GM18502 (cell line): ENCODE measurements around the gene CNDP1.
A peak's percentile ranks its signal among the peaks of the same experiment; 100 is the strongest.
"Not testable (repeated sequence)": the region's sequence is repeated elsewhere in the genome, so short reads cannot be mapped to it uniquely, and the experiment has no call there.

Experiments
- ATAC-seq: cut with Tn5 transposase; IDR thresholded peaks from one replicate; pipeline ENCODE4 v1.9.1; 2021; ENCODE audit warnings: mild to moderate bottlenecking; ENCODE audit not compliant: unreplicated experiment, poor library complexity

Gene CNDP1

GRCh38 chr18:74519320-74520095, 14.8 kb upstream of the CNDP1 start:
- ATAC-seq: no peak

- no peak for ATAC-seq
Measured at GRCh38 chr18:74520096-74520833, 14.0 kb upstream of the CNDP1 start.

- ATAC-seq: no peak
Measured at GRCh38 chr18:74521068-74521725, 13.1 kb upstream of the CNDP1 start.

DNA sequence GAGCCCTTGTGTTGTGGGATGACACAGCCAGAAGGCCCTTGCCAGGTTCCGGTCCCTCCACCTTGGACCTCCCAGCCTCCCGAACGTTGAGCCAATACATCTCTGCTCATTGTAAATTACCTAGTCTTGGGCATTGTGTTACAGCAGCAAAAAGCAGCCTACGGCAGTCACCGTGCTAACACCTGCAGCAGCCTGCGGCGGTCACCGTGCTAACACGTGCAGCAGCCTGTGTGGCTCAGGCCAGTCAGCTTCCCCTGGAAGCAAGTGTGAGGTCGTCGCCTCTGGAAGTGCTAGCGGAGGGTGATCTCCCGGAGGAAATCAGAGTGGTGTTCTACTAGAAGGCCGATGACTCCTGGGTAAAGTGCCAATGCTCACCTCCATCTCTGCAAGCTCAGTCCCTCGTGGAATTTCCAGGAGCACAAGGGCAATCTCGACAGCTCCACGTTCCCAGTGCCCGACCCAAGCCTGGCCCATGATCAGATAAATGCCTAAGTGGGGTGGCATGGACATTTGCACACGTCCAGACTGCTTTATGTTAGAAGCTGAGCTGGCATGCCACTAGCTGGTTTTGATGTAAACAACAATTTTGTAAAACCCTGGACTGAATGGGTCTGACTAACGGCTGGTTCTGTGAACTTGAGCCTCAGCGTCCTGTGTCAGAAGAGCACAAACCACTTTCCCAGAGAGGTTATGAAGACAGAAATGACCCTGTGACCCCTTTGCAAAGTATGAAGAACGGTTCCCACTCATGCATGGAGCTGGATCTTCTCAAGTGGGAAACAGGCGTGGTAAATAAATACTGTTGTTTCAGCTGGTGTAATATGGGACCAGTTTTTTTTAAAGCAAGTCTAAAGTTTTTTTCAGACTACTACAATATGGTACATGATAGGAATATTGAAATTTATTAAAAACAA, 11.4 kb upstream of the CNDP1 start:
- no peak for ATAC-seq

- no peak for ATAC-seq
Measured at GRCh38 chr18:74524097-74524496, 10.2 kb upstream of the CNDP1 start.

DNA sequence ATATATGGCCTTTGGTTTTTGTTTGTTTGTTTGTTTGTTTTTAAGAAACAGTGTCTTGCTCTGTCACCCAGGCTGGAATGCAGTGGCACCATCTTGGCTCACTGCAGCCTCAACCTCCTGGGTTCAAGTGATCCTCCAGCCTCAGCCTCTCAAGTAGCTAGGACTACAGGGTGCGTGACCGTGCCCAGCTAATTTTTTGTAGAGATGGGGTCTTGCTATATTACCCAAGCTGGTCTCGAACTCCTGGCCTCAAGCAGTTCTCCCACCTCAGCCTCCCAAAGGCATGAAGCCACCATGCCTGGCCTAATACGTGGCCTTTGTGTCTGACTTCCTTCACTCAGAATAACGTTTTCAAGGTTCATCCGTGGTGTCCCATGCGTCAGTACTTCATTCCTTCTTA, 9.4 kb upstream of the CNDP1 start:
- not testable (repeated sequence) for ATAC-seq

DNA sequence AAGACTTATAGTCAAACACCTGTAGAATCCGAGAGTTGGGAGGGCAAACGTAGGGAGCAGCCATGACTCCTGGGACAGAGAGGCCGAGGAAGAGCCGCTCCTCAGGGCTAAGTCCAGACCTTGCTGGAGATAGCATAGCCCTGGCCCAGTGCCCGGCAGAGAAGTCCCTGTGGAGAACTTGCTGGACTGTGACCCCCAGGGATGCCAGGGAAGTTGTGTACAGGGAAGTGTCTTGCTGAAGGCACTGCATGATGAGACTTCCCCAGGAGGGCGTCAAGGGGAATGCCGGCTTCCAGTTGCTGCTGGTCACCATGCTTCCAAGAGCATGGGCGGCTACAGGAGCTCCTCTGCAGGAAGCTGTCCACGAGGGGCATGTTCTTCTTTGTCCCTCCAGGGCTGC, 8.6 kb upstream of the CNDP1 start:
- ATAC-seq: no peak

DNA sequence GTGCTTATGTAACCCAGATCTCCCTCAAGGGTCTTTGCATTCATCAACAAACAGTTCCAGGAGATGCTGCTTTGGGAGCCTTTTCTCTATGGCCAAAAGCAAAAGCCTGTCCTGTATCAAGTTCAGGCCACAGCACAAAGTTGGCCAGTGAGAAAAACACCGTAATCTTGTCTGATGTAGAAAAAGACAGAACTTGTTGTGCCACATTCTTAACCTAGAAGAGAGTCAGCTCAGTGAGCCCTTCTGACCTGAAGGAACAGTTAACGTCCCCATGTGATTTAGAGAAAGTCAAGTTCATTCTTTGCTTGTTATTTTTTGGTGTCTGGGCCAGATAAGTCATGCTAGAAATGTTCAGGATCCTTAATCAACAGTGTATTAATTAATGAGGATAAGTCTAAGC, 7.8 kb upstream of the CNDP1 start:
- ATAC-seq: no peak

- ATAC-seq: peak; percentile 77
Measured at GRCh38 chr18:74528478-74528877, 5.8 kb upstream of the CNDP1 start.

DNA sequence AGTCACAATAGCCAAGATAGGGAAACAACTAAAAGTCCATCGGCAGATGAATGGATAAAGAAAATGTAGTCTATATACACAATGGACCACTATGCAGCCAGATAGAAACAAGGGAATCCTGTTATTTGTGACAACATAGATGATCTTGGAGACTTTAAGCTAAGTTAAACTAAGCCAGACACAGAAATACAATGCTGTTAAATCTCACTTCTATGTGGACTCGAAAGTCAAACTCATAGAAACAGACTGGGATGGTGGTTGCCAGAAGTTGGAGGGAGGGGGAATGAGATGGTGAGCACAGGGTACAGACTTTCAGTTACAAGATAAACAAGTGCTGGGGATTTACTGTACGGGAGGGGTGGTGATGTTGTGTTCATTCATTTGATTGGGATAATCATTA, 5.4 kb upstream of the CNDP1 start:
- ATAC-seq: peak; percentile 11

- no peak for ATAC-seq
Measured at GRCh38 chr18:74529378-74529777, 4.9 kb upstream of the CNDP1 start.

GRCh38 chr18:74529811-74530583, 4.3 kb upstream of the CNDP1 start:
- no peak for ATAC-seq

DNA sequence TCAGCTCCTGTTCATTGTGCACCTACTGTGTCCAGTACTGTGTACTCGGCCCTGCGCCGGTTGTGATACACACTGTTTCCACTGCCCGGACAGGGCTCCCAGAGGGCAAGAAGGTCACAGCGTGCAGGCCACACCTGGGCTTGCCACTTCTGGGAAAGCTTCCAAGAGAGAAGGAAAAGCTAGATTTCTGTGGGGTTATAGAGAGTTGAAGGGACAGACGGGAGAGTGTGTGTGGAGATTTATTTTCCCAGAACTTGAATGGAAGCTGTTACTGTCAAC, 3.8 kb upstream of the CNDP1 start:
- no peak for ATAC-seq

- ATAC-seq: no peak
Measured at GRCh38 chr18:74531043-74531442, 3.3 kb upstream of the CNDP1 start.

- no peak for ATAC-seq
Measured at GRCh38 chr18:74532511-74533025, 1.7 kb upstream of the CNDP1 start.

DNA sequence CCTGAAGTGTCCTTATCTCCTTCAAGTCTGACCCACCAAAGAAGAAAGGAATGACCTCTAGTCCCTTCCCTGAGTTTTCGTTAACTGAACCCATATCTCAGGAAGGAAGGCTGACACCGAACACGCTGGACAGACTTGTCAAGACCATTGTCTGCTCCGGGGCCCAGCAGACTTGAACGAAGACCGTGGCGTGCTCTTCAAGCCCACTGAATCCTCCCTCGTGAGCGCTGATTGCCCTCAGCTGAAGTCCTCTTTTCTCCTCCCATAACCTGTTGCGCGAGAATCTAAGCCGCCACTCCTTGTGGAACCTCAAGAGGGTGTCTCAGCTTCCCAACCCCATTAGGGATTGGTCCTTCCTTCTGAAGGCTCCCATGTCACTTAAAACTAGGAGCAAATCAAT, 634 bp upstream of the CNDP1 start:
- ATAC-seq: no peak

GRCh38 chr18:74534981-74535649, 815 bp downstream of the CNDP1 start:
- ATAC-seq: peak; percentile 80

- no peak for ATAC-seq
Measured at GRCh38 chr18:74539289-74539688, 5.0 kb downstream of the CNDP1 start.
